Measurements from ENCODE around the gene ARHGAP42.

GRCh38 chr11:100709233-100709957 is 22.3 kb downstream of the ARHGAP42 start:
- TF ChIP-seq POLR2A (IDR thresholded peaks at IDR 0.05) (no peak), CTCF (IDR thresholded peaks at IDR 0.05) (no peak)
